Activated B cell treated with CpG ODN at 0.5 μM for 24 hours (primary cell): Measurements from ENCODE around the gene TCF7. TPM values are rescaled to one million over a fixed set of nuclear protein-coding genes. Genes with fewer than 3 reads are reported as not detected.

ENCODE experiments used
- ATAC-seq: fragments of 200-7000 bp; cut with Tn5 transposase; one replicate; pipeline ENCODE4 v1.10.0; 2021; ENCODE audit warnings: low read depth, mild to moderate bottlenecking, moderate library complexity
- CTCF ChIA-PET: fragments of 350-600 bp; sonication (Branson Sonifier 250); formaldehyde crosslinking; loops from one replicate; lab custom pipeline; 2021; ENCODE audit warnings: antibody characterized with exemption; lab: Charles Lee
- POLR2A ChIA-PET: fragments of 350-600 bp; sonication (Branson Sonifier 250); formaldehyde crosslinking; loops from one replicate; lab custom pipeline; 2021; ENCODE audit warnings: antibody characterized with exemption; lab: Charles Lee
- DNase-seq: peaks from one replicate; pipeline ENCODE4 v3.0.0; 2022
- H3K27ac Mint-ChIP-seq: one replicate; pipeline ENCODE4 v1.8.0; 2020; ENCODE audit warnings: mixed read lengths
- H3K27me3 Mint-ChIP-seq: one replicate; pipeline ENCODE4 v1.8.0; 2021; ENCODE audit warnings: mixed read lengths
- H3K36me3 Mint-ChIP-seq: one replicate; pipeline ENCODE4 v1.8.0; 2021; ENCODE audit warnings: low read depth, mixed read lengths
- H3K4me1 Mint-ChIP-seq: one replicate; pipeline ENCODE4 v1.8.0; 2021; ENCODE audit warnings: mixed read lengths
- H3K4me3 Mint-ChIP-seq: one replicate; pipeline ENCODE4 v1.8.0; 2020; ENCODE audit warnings: mild to moderate bottlenecking, mixed read lengths
- H3K9me3 Mint-ChIP-seq: one replicate; pipeline ENCODE4 v1.8.0; 2020; ENCODE audit warnings: mixed read lengths
- CTCF ChIP-seq: fragments of 200-600 bp; IDR thresholded peaks from one replicate; pipeline ENCODE4 v1.8.0; 2022; ENCODE audit warnings: antibody characterized with exemption, mild to moderate bottlenecking
- intact Hi-C: fragments of 100-400 bp; cut with micrococcal nuclease; formaldehyde crosslinking; loops from one replicate; pipeline ENCODE4 v1.15.1; 2024
- total RNA-seq: library from RNA; stranded (reverse); gene quantifications from 2 replicates; pipeline ENCODE4 v1.2.3, GENCODE V29; 2022

TCF7 gene
- total RNA-seq, 1 donor from 2014 or later, result 15.8 TPM

- intact Hi-C loops, result loop anchor here (1.0 to 2.0 kb wide), 2 partner anchors 17 to 31 kb away; partner anchors contain the start of gene TCF7
- CTCF ChIA-PET, result interaction anchor here (1.0 to 23.1 kb wide), 4 partner anchors 9 to 91 kb away, joined by 3 to 502 read pairs (median 7); no protein-coding TSS in a partner anchor
- peaks cover 38% of the 10 kb centered on the region for H3K36me3 Mint-ChIP-seq
Measured at GRCh38 chr5:134131578-134132350, 17.3 kb downstream of the TCF7 start.

GRCh38 chr5:134132372-134133187 is 18.1 kb downstream of the TCF7 start:
- peak overlapping the region; percentile 88 for H3K27ac Mint-ChIP-seq
- no peaks in the 10 kb centered on the region for H3K9me3 Mint-ChIP-seq
- H3K36me3 Mint-ChIP-seq, result peaks cover 39% of the 10 kb centered on the region
- H3K4me1 Mint-ChIP-seq, result peaks cover 56% of the 10 kb centered on the region
- POLR2A ChIA-PET, result interaction anchor here (0.7 to 2.9 kb wide), 7 partner anchors 8 to 111 kb away, joined by 3 to 30 read pairs (median 6); partner anchors contain the start of gene TCF7
- intact Hi-C loops, result loop anchor here (1.0 to 2.0 kb wide), 2 partner anchors 18 to 32 kb away; partner anchors contain the start of gene TCF7
- peak; percentile 79 for ATAC-seq
- peak overlapping the region; percentile 35 for H3K4me3 Mint-ChIP-seq
- DNase-seq, result peak; percentile 27
- CTCF ChIA-PET, result interaction anchor here (1.0 to 23.1 kb wide), 4 partner anchors 8 to 91 kb away, joined by 3 to 502 read pairs (median 7); no protein-coding TSS in a partner anchor
- no peak for TF ChIP-seq CTCF
- no peaks in the 10 kb centered on the region for H3K27me3 Mint-ChIP-seq

More at GRCh38 chr5:134131578-134132350, 17.3 kb downstream of the TCF7 start:
- peak; percentile 10 for DNase-seq
- no peak for TF ChIP-seq CTCF
- no peaks in the 10 kb centered on the region for H3K9me3 Mint-ChIP-seq
- H3K27ac Mint-ChIP-seq, result peak overlapping the region; percentile 88
- POLR2A ChIA-PET, result interaction anchor here (0.9 to 2.9 kb wide), 6 partner anchors 8 to 92 kb away, joined by 3 to 30 read pairs (median 6); partner anchors contain the start of gene TCF7
- H3K27me3 Mint-ChIP-seq, result no peaks in the 10 kb centered on the region
- peaks cover 55% of the 10 kb centered on the region for H3K4me1 Mint-ChIP-seq
- ATAC-seq, result no peak
- peak overlapping the region; percentile 35 for H3K4me3 Mint-ChIP-seq

- ChIA-PET POLR2A (interaction anchor here (0.5 to 2.9 kb wide), 8 partner anchors 8 to 112 kb away, joined by 3 to 30 read pairs (median 4); partner anchors contain the start of gene TCF7), CTCF (interaction anchor here (1.3 to 23.1 kb wide), 4 partner anchors 8 to 92 kb away, joined by 6 to 502 read pairs (median 7); no protein-coding TSS in a partner anchor)
- intact Hi-C loops, result loop anchor here (2.0 kb wide), 1 partner anchor 19 kb away; the partner anchor contains the start of gene TCF7
Measured at GRCh38 chr5:134133188-134133994, 18.9 kb downstream of the TCF7 start.

More at GRCh38 chr5:134133188-134133994, 18.9 kb downstream of the TCF7 start:
- ATAC-seq (no peak), DNase-seq (peak; percentile 12)
- peaks cover 41% of the 10 kb centered on the region for H3K36me3 Mint-ChIP-seq
- peak overlapping the region; percentile 88 for H3K27ac Mint-ChIP-seq
- no peak overlapping the region for H3K4me3 Mint-ChIP-seq
- no peak for TF ChIP-seq CTCF
- H3K27me3 Mint-ChIP-seq, result no peaks in the 10 kb centered on the region
- peaks cover 56% of the 10 kb centered on the region for H3K4me1 Mint-ChIP-seq
- no peaks in the 10 kb centered on the region for H3K9me3 Mint-ChIP-seq
